Measurements from ENCODE around the gene PLOD1.

DNA sequence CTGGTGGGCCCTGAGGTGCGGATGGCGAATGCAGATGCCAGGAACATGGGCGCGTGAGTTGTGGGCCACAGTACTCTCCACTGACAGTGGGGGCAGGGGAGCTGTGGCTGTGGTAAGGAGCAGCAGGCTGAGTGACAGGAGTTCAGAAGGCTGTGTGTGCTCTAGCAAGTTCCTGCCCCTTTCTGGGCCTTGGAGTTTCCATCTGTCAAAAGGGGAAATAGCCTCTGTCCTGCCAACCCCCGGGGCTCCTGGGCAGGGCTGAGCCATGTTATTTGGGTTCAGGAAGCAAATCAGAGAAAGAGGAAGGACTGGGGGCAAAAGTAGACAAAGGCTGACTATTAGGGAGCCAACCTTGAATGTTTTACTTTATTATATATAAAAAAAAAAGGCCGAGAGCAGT lies 26.2 kb downstream of the PLOD1 start:
- TF ChIP-seq PATZ1 (CRISPR knock-in tag; IDR thresholded peaks at IDR 0.05; ENCODE audit: borderline replicate concordance) (no peak), SNAI2 (CRISPR knock-in tag; IDR thresholded peaks at IDR 0.05) (no peak), PPARA (CRISPR knock-in tag; IDR thresholded peaks at IDR 0.05; ENCODE audit: borderline replicate concordance) (no peak), ZFP3 (CRISPR knock-in tag; IDR thresholded peaks at IDR 0.05) (no peak), TOX (CRISPR knock-in tag; IDR thresholded peaks at IDR 0.05; ENCODE audit: borderline replicate concordance) (no peak), GLIS3 (CRISPR knock-in tag; IDR thresholded peaks at IDR 0.05) (no peak), ZNF565 (CRISPR knock-in tag; conservative IDR thresholded peaks at IDR 0.05; ENCODE audit: low read depth) (no peak), CSRNP3 (CRISPR knock-in tag; IDR thresholded peaks at IDR 0.05) (no peak)

Data from SK-N-SH treated with all-trans-retinoic acid at 6 μM for 48 hours (cell line).